Astrocyte of the cerebellum (primary cell): ENCODE measurements around the gene IL11.
A peak's percentile ranks its signal among the peaks of the same experiment; 100 is the strongest.
"Not testable (repeated sequence)": the region's sequence is repeated elsewhere in the genome, so short reads cannot be mapped to it uniquely, and the experiment has no call there.

Experiments
- DNase-seq: peaks from one replicate; pipeline ENCODE4 v3.0.0-alpha.2; 2011; ENCODE audit warnings: low read depth
- H3K4me3 ChIP-seq: 2 replicates; pipeline ENCODE4 v1.5.1; 2011; ENCODE audit warnings: mild to moderate bottlenecking, low read depth, low read length, moderate library complexity
- CTCF ChIP-seq: IDR thresholded peaks from 2 replicates; pipeline ENCODE4 v1.5.1; 2012; ENCODE audit warnings: low read length, low read depth, moderate library complexity, mild to moderate bottlenecking; ENCODE audit errors: missing control alignments
- in situ Hi-C: cut with HindIII; loops from 2 replicates; pipeline ENCODE4 v1.10.0; 2017; ENCODE audit warnings: low sequenced_read_pairs

Gene IL11

GRCh38 chr19:55407800-55408532, 37.7 kb upstream of the IL11 start:
- in situ Hi-C loops, result no loop called here
- TF ChIP-seq CTCF, result no peak
- peak overlapping the region; percentile 81 for H3K4me3 ChIP-seq
- DNase-seq, result peak; percentile 99

- DNase-seq, in situ Hi-C loops: not testable (repeated sequence)
- H3K4me3 ChIP-seq, result peak within 1 kb of the TSS; percentile 81
These were observed 37.2 kb upstream of the IL11 start, which contains the start of gene UBE2S for GRCh38 chr19:55407550-55407799. Gene UBE2S (minus strand): TSS chr19:55407788. CDS start chr19:55407589, 199 bp downstream.

- H3K4me3 ChIP-seq, result peak overlapping the region; percentile 81
- no peak for DNase-seq
- in situ Hi-C loops, result no loop called here
- no peak for TF ChIP-seq CTCF
These were observed 36.7 kb upstream of the IL11 start for GRCh38 chr19:55406826-55407549.

- TF ChIP-seq CTCF, result no peak
- DNase-seq, result no peak
- H3K4me3 ChIP-seq, result peak overlapping the region; percentile 81
- in situ Hi-C loops, result no loop called here
These were observed 36.0 kb upstream of the IL11 start for GRCh38 chr19:55406091-55406825.

GRCh38 chr19:55405638-55406037, 35.4 kb upstream of the IL11 start:
- TF ChIP-seq CTCF, result no peak
- peak overlapping the region; percentile 81 for H3K4me3 ChIP-seq
- no peak for DNase-seq
- in situ Hi-C loops, result no loop called here

- in situ Hi-C loops, result no loop called here
- DNase-seq, result no peak
- TF ChIP-seq CTCF, result no peak
- H3K4me3 ChIP-seq, result no peak overlapping the region
These were observed 32.2 kb upstream of the IL11 start for GRCh38 chr19:55402509-55402908.

GRCh38 chr19:55401390-55401789, 31.1 kb upstream of the IL11 start:
- H3K4me3 ChIP-seq, DNase-seq, in situ Hi-C loops: not testable (repeated sequence)
